ENCODE measurements around the gene PHF21A. TPM values are rescaled to one million over a fixed set of nuclear protein-coding genes. Genes with fewer than 3 reads are reported as not detected.
"Not testable (repeated sequence)": the region's sequence is repeated elsewhere in the genome, so short reads cannot be mapped to it uniquely, and the experiment has no call there.

PHF21A gene
- total RNA-seq, 1 donor from 2014 or later = 36.6 TPM

- ATAC-seq (ENCODE audit: poor library complexity) (peak; percentile 81), DNase-seq (no peak)
- intact Hi-C loops (cut with DNase I) = no loop called here
Observed at GRCh38 chr11:46050003-46050461, 71.2 kb downstream of the PHF21A start.

GRCh38 chr11:46049325-46049897 is 71.8 kb downstream of the PHF21A start:
- intact Hi-C loops (cut with DNase I) = no loop called here
- DNase-seq (no peak), ATAC-seq (ENCODE audit: poor library complexity) (peak; percentile 19)

- intact Hi-C loops (cut with DNase I) = no loop called here
- no peak for DNase-seq
- no peak for ATAC-seq (ENCODE audit: poor library complexity)
Observed at GRCh38 chr11:46048198-46048597, 73.1 kb downstream of the PHF21A start.

- no peak for ATAC-seq (ENCODE audit: poor library complexity)
- intact Hi-C loops (cut with DNase I) = no loop called here
Observed at GRCh38 chr11:46047520-46047919, 73.7 kb downstream of the PHF21A start.

GRCh38 chr11:46045811-46046210 is 75.4 kb downstream of the PHF21A start:
- ATAC-seq (ENCODE audit: poor library complexity) = no peak
- intact Hi-C loops (cut with DNase I) = no loop called here

More at GRCh38 chr11:46047520-46047919, 73.7 kb downstream of the PHF21A start:
- DNase-seq = no peak

GRCh38 chr11:46044601-46045000 is 76.7 kb downstream of the PHF21A start:
- intact Hi-C loops (cut with DNase I) = no loop called here
- ATAC-seq (ENCODE audit: poor library complexity) (no peak), DNase-seq (no peak)

More at GRCh38 chr11:46045811-46046210, 75.4 kb downstream of the PHF21A start:
- DNase-seq = no peak

- DNase-seq = no peak
- ATAC-seq (ENCODE audit: poor library complexity) = peak; percentile 53
- intact Hi-C loops (cut with DNase I) = no loop called here
Observed at GRCh38 chr11:46039990-46040389, 81.3 kb downstream of the PHF21A start.

GRCh38 chr11:46038529-46038928 is 82.7 kb downstream of the PHF21A start:
- intact Hi-C loops (cut with DNase I) = no loop called here
- DNase-seq (no peak), ATAC-seq (ENCODE audit: poor library complexity) (no peak)

GRCh38 chr11:46036969-46037368 is 84.3 kb downstream of the PHF21A start:
- intact Hi-C loops (cut with DNase I) = no loop called here
- ATAC-seq (ENCODE audit: poor library complexity) = no peak
- no peak for DNase-seq

- intact Hi-C loops (cut with DNase I) = no loop called here
- ATAC-seq (ENCODE audit: poor library complexity) (no peak), DNase-seq (no peak)
Observed at GRCh38 chr11:46036009-46036408, 85.2 kb downstream of the PHF21A start.

- no peak for ATAC-seq (ENCODE audit: poor library complexity)
- intact Hi-C loops (cut with DNase I) = no loop called here
- no peak for DNase-seq
Observed at GRCh38 chr11:46034041-46034440, 87.2 kb downstream of the PHF21A start.

- ATAC-seq (ENCODE audit: poor library complexity) (no peak), DNase-seq (no peak)
- intact Hi-C loops (cut with DNase I) = no loop called here
Observed at GRCh38 chr11:46026606-46027293, 94.5 kb downstream of the PHF21A start.

- DNase-seq (no peak), ATAC-seq (ENCODE audit: poor library complexity) (no peak)
- intact Hi-C loops (cut with DNase I) = no loop called here
Observed at GRCh38 chr11:46020084-46020599, 101.1 kb downstream of the PHF21A start.

- no peak for ATAC-seq (ENCODE audit: poor library complexity)
Observed at GRCh38 chr11:46018651-46019050, 102.6 kb downstream of the PHF21A start.

GRCh38 chr11:46017341-46017740 is 103.9 kb downstream of the PHF21A start:
- intact Hi-C loops (cut with DNase I) = no loop called here
- ATAC-seq (ENCODE audit: poor library complexity) (no peak), DNase-seq (no peak)

More at GRCh38 chr11:46018651-46019050, 102.6 kb downstream of the PHF21A start:
- intact Hi-C loops (cut with DNase I) = no loop called here
- DNase-seq = no peak

- ATAC-seq (ENCODE audit: poor library complexity) (no peak), DNase-seq (no peak)
- intact Hi-C loops (cut with DNase I) = no loop called here
Observed at GRCh38 chr11:46015941-46016340, 105.3 kb downstream of the PHF21A start.

- intact Hi-C loops (cut with DNase I); DNase-seq; ATAC-seq (ENCODE audit: poor library complexity): not testable (repeated sequence)
Observed at GRCh38 chr11:46014168-46014567, 107.1 kb downstream of the PHF21A start.

- ATAC-seq (ENCODE audit: poor library complexity) = no peak
- no peak for DNase-seq
- intact Hi-C loops (cut with DNase I) = no loop called here
Observed at GRCh38 chr11:46012185-46012584, 109.1 kb downstream of the PHF21A start.

GRCh38 chr11:46010100-46010499 is 111.2 kb downstream of the PHF21A start:
- intact Hi-C loops (cut with DNase I) = no loop called here

GRCh38 chr11:46009647-46010046 is 111.6 kb downstream of the PHF21A start:
- intact Hi-C loops (cut with DNase I) = loop anchor here (10.0 kb wide), 1 partner anchor 165 kb away; the partner anchor contains the start of gene CRY2
- ATAC-seq (ENCODE audit: poor library complexity) (no peak), DNase-seq (no peak)

More at GRCh38 chr11:46010100-46010499, 111.2 kb downstream of the PHF21A start:
- no peak for ATAC-seq (ENCODE audit: poor library complexity)
- no peak for DNase-seq
